ENCODE data around the gene TTC4. TPM values are rescaled to one million over a fixed set of nuclear protein-coding genes. Genes with fewer than 3 reads are reported as not detected.

The TTC4 gene
- total RNA-seq, 4 donors from 2014 or later, result 11.2 to 38.6 (median 14.3) TPM

GRCh38 chr1:54683453-54683852, 32.2 kb upstream of the TTC4 start:
- no peak for ATAC-seq
- WGBS, 2 donors (ENCODE audit: low coverage in 1 of 2), result 73 to 81% methylated on average over 3 to 6 of the region's 6 CpGs

GRCh38 chr1:54685335-54685905, 30.2 kb upstream of the TTC4 start:
- ATAC-seq, result no peak
- Histone ChIP-seq H3K27me3 (no peaks in the 10 kb centered on the region), H3K27ac (no peak overlapping the region), H3K4me1 (no peaks in the 10 kb centered on the region), H3K4me3 (no peak overlapping the region), H3K36me3 (peaks cover 0 to 43% of the 10 kb centered on the region in 2 donors), H3K9me3 (no peaks in the 10 kb centered on the region)
- no CpG with 5 or more reads among the region's 4 CpGs for WGBS, 2 donors (ENCODE audit: low coverage in 1 of 2)
- TF ChIP-seq CTCF (IDR thresholded peaks at IDR 0.05) (no peak), POLR2AphosphoS5 (IDR thresholded peaks at IDR 0.05) (no peak), POLR2A (IDR thresholded peaks at IDR 0.05) (no peak), EP300 (IDR thresholded peaks at IDR 0.05) (no peak)

More at GRCh38 chr1:54683453-54683852, 32.2 kb upstream of the TTC4 start:
- Histone ChIP-seq H3K27me3 (no peaks in the 10 kb centered on the region), H3K27ac (no peak overlapping the region), H3K9me3 (no peaks in the 10 kb centered on the region), H3K36me3 (peaks cover 0 to 55% of the 10 kb centered on the region in 2 donors), H3K4me3 (no peak overlapping the region), H3K4me1 (no peaks in the 10 kb centered on the region)
- TF ChIP-seq POLR2A (IDR thresholded peaks at IDR 0.05), result no peak
- no peak for TF ChIP-seq EP300 (IDR thresholded peaks at IDR 0.05)

- ATAC-seq, result no peak
- H3K4me1 ChIP-seq, result no peaks in the 10 kb centered on the region
These were observed 29.5 kb upstream of the TTC4 start for GRCh38 chr1:54686155-54686554.

GRCh38 chr1:54694771-54695170, 20.9 kb upstream of the TTC4 start:
- Histone ChIP-seq H3K27me3 (no peaks in the 10 kb centered on the region), H3K36me3 (peaks cover 0 to 48% of the 10 kb centered on the region in 2 donors), H3K27ac (no peak overlapping the region), H3K4me1 (no peaks in the 10 kb centered on the region), H3K4me3 (no peak overlapping the region), H3K9me3 (no peaks in the 10 kb centered on the region)
- TF ChIP-seq POLR2AphosphoS5 (IDR thresholded peaks at IDR 0.05), result no peak
- no peak for TF ChIP-seq CTCF (IDR thresholded peaks at IDR 0.05)
- no peak for TF ChIP-seq POLR2A (IDR thresholded peaks at IDR 0.05)
- no peak for TF ChIP-seq EP300 (IDR thresholded peaks at IDR 0.05)
- 80 to 93% methylated on average over 1 to 3 of the region's 8 CpGs for WGBS, 2 donors (ENCODE audit: low coverage in 1 of 2)
- no peak for ATAC-seq

More at GRCh38 chr1:54686155-54686554, 29.5 kb upstream of the TTC4 start:
- Histone ChIP-seq H3K9me3 (no peaks in the 10 kb centered on the region), H3K27me3 (no peaks in the 10 kb centered on the region), H3K36me3 (peaks cover 0 to 41% of the 10 kb centered on the region in 2 donors), H3K27ac (no peak overlapping the region), H3K4me3 (no peak overlapping the region)
- TF ChIP-seq EP300 (IDR thresholded peaks at IDR 0.05) (no peak), POLR2A (IDR thresholded peaks at IDR 0.05) (no peak), CTCF (IDR thresholded peaks at IDR 0.05) (no peak)
- 50% methylated on average over 2 of the region's 11 CpGs; no CpG with 5 or more reads in 1 of the 2 donors for WGBS, 2 donors (ENCODE audit: low coverage in 1 of 2)

GRCh38 chr1:54695221-54695620, 20.4 kb upstream of the TTC4 start:
- Histone ChIP-seq H3K9me3 (no peaks in the 10 kb centered on the region), H3K4me3 (no peak overlapping the region), H3K4me1 (no peaks in the 10 kb centered on the region), H3K36me3 (peaks cover 0 to 52% of the 10 kb centered on the region in 2 donors), H3K27me3 (no peaks in the 10 kb centered on the region), H3K27ac (no peak overlapping the region)
- no peak for ATAC-seq
- TF ChIP-seq CTCF (IDR thresholded peaks at IDR 0.05) (no peak), EP300 (IDR thresholded peaks at IDR 0.05) (no peak), POLR2A (IDR thresholded peaks at IDR 0.05) (no peak), POLR2AphosphoS5 (IDR thresholded peaks at IDR 0.05) (no peak)
- WGBS, 2 donors (ENCODE audit: low coverage in 1 of 2), result 70 to 84% methylated on average over 4 to 14 of the region's 15 CpGs
